BJ (cell line): ENCODE data around the gene SH3BGRL3. TPM values are rescaled to one million over a fixed set of nuclear protein-coding genes. Genes with fewer than 3 reads are reported as not detected.
"Not testable (repeated sequence)": the region's sequence is repeated elsewhere in the genome, so short reads cannot be mapped to it uniquely, and the experiment has no call there.

Experiments
- CTCF ChIA-PET: fragments of 350-600 bp; formaldehyde crosslinking; extraction: SDS; loops from one replicate; lab custom pipeline; 2021; ENCODE audit warnings: antibody characterized with exemption, inconsistent platforms; lab: Yijun Ruan, JAX
- POLR2A ChIA-PET: fragments of 300-600 bp; sonication (Branson Sonifier 250); formaldehyde crosslinking; extraction: SDS; loops from one replicate; lab custom pipeline; 2021; ENCODE audit warnings: antibody characterized with exemption; lab: Charles Lee
- DNase-seq: peaks from one replicate; pipeline ENCODE4 v3.0.0-alpha.2; 2011; ENCODE audit warnings: low read depth
- H3K27me3 ChIP-seq: 2 replicates; pipeline ENCODE4 v1.6.0; 2011; ENCODE audit warnings: low read length; ENCODE audit not compliant: control insufficient read depth, insufficient read depth
- H3K36me3 ChIP-seq: 2 replicates; pipeline ENCODE4 v1.5.1; 2011; ENCODE audit warnings: low read length; ENCODE audit not compliant: control insufficient read depth, insufficient read depth
- H3K4me3 ChIP-seq: 2 replicates; pipeline ENCODE4 v1.5.1; 2011; ENCODE audit warnings: low read depth, mild to moderate bottlenecking, control low read depth, low read length
- polyA plus RNA-seq: library from polyadenylated mRNA; depleted of rRNA; stranded (reverse); fragments of >200 nt; gene quantifications from 2 replicates; pipeline ENCODE4 v1.2.3, GENCODE V29; 2011; rRNA removed
- TF ChIP-seq, protein P1 (sequence below): IDR thresholded peaks from 2 replicates; pipeline ENCODE4 v1.5.1; 2011; ENCODE audit warnings: low read depth, mild to moderate bottlenecking, control low read depth, inconsistent platforms, low read length, moderate library complexity; ENCODE audit not compliant: insufficient read depth

Gene SH3BGRL3
- polyA plus RNA-seq, 1 experiment: 298 TPM

DNA sequence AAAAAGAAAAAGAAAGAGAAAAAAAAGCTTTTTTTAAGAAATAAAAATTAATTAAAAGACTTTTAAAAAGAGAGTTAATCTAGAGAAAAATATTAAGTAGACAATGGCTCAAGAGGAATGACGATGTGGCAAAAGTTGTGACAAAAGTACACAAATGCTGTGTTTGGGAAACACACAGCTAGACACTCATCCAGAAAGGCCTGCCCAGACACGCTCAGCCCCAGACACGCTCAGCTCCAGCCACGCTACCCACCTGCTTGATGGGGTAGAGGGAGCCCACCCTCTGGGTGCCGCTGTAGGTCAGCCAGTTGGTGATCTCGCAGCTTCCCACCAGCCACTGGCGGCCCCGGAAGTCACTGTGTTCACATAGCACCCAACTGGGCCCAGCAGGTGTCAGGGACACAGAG lies 48.1 kb downstream of the SH3BGRL3 start:
- no peak for DNase-seq
- Histone ChIP-seq H3K36me3 (no peaks in the 10 kb centered on the region), H3K4me3 (no peak overlapping the region), H3K27me3 (0 out of 2 replicates have a peak, but pooled peaks cover 3% of the 10 kb centered on the region)
- TF ChIP-seq, protein P1, sequence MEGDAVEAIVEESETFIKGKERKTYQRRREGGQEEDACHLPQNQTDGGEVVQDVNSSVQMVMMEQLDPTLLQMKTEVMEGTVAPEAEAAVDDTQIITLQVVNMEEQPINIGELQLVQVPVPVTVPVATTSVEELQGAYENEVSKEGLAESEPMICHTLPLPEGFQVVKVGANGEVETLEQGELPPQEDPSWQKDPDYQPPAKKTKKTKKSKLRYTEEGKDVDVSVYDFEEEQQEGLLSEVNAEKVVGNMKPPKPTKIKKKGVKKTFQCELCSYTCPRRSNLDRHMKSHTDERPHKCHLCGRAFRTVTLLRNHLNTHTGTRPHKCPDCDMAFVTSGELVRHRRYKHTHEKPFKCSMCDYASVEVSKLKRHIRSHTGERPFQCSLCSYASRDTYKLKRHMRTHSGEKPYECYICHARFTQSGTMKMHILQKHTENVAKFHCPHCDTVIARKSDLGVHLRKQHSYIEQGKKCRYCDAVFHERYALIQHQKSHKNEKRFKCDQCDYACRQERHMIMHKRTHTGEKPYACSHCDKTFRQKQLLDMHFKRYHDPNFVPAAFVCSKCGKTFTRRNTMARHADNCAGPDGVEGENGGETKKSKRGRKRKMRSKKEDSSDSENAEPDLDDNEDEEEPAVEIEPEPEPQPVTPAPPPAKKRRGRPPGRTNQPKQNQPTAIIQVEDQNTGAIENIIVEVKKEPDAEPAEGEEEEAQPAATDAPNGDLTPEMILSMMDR: no peak
- ChIA-PET CTCF (interaction anchor here (0.6 to 2.0 kb wide), 3 partner anchors 43 to 53 kb away, joined by 3 to 6 read pairs (median 4); partner anchors contain the start of gene SH3BGRL3), POLR2A (no interaction called here)

DNA sequence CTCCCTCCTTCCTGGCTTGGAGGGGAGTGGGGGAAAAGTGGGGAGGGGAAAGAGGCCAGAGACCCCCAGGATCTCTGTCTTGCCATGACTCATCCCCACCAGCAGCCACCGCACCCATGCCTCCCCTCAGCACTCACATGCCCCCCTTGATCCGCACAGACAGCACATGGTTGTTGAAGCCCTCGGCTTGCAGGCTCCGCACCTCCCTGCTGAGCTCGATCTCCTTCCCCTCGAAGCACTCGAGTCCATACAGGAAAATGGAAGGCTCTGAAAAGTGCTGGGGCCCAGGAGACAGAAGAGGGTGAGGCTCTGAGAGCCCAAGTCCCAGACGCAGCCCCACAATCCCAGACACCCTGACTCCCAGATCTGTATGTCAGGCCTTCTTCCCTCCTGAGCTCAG lies 48.7 kb downstream of the SH3BGRL3 start:
- CTCF ChIA-PET: no interaction called here

DNA sequence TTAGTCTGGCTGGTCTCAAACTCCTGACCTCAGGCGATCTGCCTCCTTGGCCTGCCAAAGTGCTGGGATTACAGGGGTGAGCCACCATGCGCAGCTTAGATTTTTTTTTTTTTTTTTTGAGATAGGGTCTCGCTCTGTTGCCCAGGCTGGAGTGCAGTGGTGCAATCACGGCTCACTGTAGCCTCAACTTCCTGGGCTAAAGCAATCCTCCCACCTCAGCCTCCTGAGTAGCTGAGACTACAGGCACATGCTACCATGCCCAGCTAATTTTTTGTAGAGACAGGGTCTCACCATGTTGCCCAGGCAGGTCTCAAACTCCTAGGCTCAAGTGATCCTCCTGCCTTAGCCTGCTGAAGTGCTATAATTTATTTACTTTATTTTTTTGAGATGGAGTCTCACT lies 49.5 kb downstream of the SH3BGRL3 start:
- CTCF ChIA-PET: interaction anchor here (1.4 to 1.7 kb wide), 2 partner anchors 8 to 35 kb away, joined by 7 to 9 read pairs; no protein-coding TSS in a partner anchor
- H3K27me3 ChIP-seq, H3K36me3 ChIP-seq, DNase-seq, H3K4me3 ChIP-seq, POLR2A ChIA-PET: not testable (repeated sequence)

More for the DNA sequence above, 48.7 kb downstream of the SH3BGRL3 start:
- Histone ChIP-seq H3K27me3 (0 out of 2 replicates have a peak, but pooled peaks cover 3% of the 10 kb centered on the region), H3K36me3 (no peaks in the 10 kb centered on the region), H3K4me3 (no peak overlapping the region)
- no peak for DNase-seq
- POLR2A ChIA-PET: no interaction called here
- TF ChIP-seq, protein P1: no peak

DNA sequence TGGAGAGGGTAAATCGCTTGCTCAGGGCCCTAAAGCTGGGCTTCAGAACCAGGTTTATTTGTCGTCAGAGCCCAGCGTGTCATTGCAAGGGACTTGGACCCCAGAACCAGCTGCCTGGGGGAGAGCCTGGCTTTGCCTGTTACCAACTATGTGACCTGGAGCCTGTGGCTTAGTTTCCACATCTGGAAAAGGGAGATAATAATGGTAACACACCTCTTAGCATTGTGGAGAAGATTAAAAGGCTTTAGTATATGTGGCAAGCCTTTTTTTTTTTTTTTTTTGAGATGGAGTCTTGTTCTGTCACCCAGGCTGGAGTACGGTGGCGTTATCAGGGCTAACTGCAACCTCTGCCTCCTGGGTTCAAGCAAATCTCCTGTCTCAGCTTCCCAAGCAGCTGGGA lies 50.4 kb downstream of the SH3BGRL3 start:
- ChIA-PET CTCF (interaction anchor here (0.9 to 1.7 kb wide), 4 partner anchors 9 to 50 kb away, joined by 3 to 9 read pairs (median 5); partner anchors contain the start of gene SH3BGRL3), POLR2A (no interaction called here)
- TF ChIP-seq, protein P1: no peak
- Histone ChIP-seq H3K36me3 (no peaks in the 10 kb centered on the region), H3K4me3 (no peak overlapping the region), H3K27me3 (0 out of 2 replicates have a peak, but pooled peaks cover 1% of the 10 kb centered on the region)
- DNase-seq: no peak

Other genes with a start within 250 kb of the SH3BGRL3 start
- not detected in 2 replicates for gene SLC30A2, start 234.0 kb upstream of the SH3BGRL3 start, polyA plus RNA-seq
- not detected in 2 replicates for gene TRIM63, start 212.5 kb upstream of the SH3BGRL3 start, polyA plus RNA-seq
- 1.4 and 2.9 TPM in 2 replicates for gene PDIK1L, start 168.3 kb upstream of the SH3BGRL3 start, polyA plus RNA-seq
- gene FAM110D, start 121.0 kb upstream of the SH3BGRL3 start, polyA plus RNA-seq: not detected in 2 replicates
- not detected in 2 replicates for gene C1orf232, start 111.1 kb upstream of the SH3BGRL3 start, polyA plus RNA-seq
- gene ZNF593, start 110.2 kb upstream of the SH3BGRL3 start, polyA plus RNA-seq: 26.3 and 30.2 TPM in 2 replicates
- gene ZNF593OS, start 108.3 kb upstream of the SH3BGRL3 start, polyA plus RNA-seq: not detected in 2 replicates
- 0.23 and 0.63 TPM in 2 replicates for gene CNKSR1, start 102.6 kb upstream of the SH3BGRL3 start, polyA plus RNA-seq
- not detected in 2 replicates for gene CATSPER4, start 89.5 kb upstream of the SH3BGRL3 start, polyA plus RNA-seq
- 9.4 and 10.8 TPM in 2 replicates for gene CEP85, start 45.9 kb upstream of the SH3BGRL3 start, polyA plus RNA-seq
- 8.5 and 12.9 TPM in 2 replicates for gene UBXN11, start 26.6 kb downstream of the SH3BGRL3 start, polyA plus RNA-seq
- not detected in 2 replicates for gene CD52, start 37.9 kb downstream of the SH3BGRL3 start, polyA plus RNA-seq
- gene CRYBG2, start 74.0 kb downstream of the SH3BGRL3 start, polyA plus RNA-seq: 0.20 and 0.44 TPM in 2 replicates
- gene ZNF683, start 92.7 kb downstream of the SH3BGRL3 start, polyA plus RNA-seq: not detected in 2 replicates
- gene LIN28A, start 130.7 kb downstream of the SH3BGRL3 start, polyA plus RNA-seq: not detected in 2 replicates
- gene DHDDS, start 152.2 kb downstream of the SH3BGRL3 start, polyA plus RNA-seq: 37.2 and 46.2 TPM in 2 replicates
- gene HMGN2, start 192.4 kb downstream of the SH3BGRL3 start, polyA plus RNA-seq: 252 and 268 TPM in 2 replicates
- gene RPS6KA1, start 249.7 kb downstream of the SH3BGRL3 start, polyA plus RNA-seq: 2.5 and 3.2 TPM in 2 replicates